Gastrocnemius medialis (tissue), 4 donors: ENCODE results near the gene CHRM2.

Experiments
- CTCF ChIP-seq, 5 experiments: fragments of 450-650 bp in 3 of 5; fragments of 200-600 bp in 2 of 5; sonication (generic) in 2 of 5; IDR thresholded peaks in 4 of 5; conservative IDR thresholded peaks in 1 of 5; 1 replicate in 4 of 5; 2 replicates in 1 of 5; pipeline ENCODE4 v1.5.1; 2016 to 2019; ENCODE audit warnings: antibody characterized with exemption in 5 of 5, mild to moderate bottlenecking in 3 of 5, moderate library complexity in 3 of 5
- POLR2A ChIP-seq, 2 donors: fragments of 450-650 bp; IDR thresholded peaks; one replicate each; pipeline ENCODE4 v1.6.1; 2017; ENCODE audit warnings: antibody characterized with exemption in 2 of 2, mild to moderate bottlenecking in 2 of 2, moderate library complexity in 2 of 2

- TF ChIP-seq POLR2A (IDR thresholded peaks at IDR 0.05) (no peak), CTCF (IDR thresholded peaks at IDR 0.05 in 4 of 5, conservative IDR thresholded peaks at IDR 0.05 in 1 of 5) (no peak)
Measured at GRCh38 chr7:136925044-136925443, 56.6 kb downstream of the CHRM2 start.
